ENCODE measurements around the gene ABHD17A. TPM values are rescaled to one million over a fixed set of nuclear protein-coding genes. Genes with fewer than 3 reads are reported as not detected.

The ABHD17A gene
- total RNA-seq, 1 donor from 2014 or later = 61.1 TPM

GRCh38 chr19:1846517-1847204, 38.6 kb downstream of the ABHD17A start:
- intact Hi-C loops (cut with DNase I) = no loop called here
- DNase-seq (ENCODE audit: low spot score) = no peak

DNA sequence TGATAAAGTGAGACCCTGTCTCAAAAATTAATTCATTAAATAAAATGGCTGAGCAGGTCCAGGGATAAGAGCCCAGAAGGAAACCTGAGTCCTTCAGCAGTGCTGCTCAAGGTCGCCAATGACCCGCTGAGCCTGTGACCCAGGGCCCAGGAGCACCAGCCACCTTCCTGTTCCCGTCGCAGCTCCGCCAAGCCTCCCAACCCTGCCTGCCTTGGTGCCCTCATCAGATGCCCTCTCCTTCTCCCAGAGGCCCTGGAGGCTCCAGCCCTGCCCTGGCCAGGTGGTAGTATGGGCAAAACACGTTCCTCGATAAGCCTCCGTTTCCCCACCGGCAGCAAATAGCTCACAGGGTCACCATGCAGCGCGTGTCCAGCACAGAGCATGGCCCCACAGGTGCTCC, 39.7 kb downstream of the ABHD17A start:
- intact Hi-C loops (cut with DNase I) = no loop called here
- no peak for DNase-seq (ENCODE audit: low spot score)

DNA sequence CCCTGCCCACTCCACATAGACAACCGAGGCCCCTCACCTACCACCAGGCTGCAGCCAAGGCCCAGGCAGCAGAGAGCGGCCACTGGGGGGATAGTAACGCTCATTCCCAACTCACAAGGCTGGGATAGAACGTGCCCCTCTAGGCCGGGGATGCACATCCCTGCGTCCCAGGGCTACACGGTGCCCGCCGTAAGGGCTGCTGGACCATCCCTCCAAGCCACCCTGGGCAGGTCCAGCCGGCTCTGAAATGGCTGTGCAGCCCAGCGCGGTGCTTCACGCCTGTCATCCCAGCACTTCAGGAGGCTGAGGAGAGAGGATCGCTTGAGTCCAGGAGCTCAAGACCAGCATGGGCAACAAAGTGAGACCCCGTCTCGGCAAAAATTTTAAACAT, 40.2 kb downstream of the ABHD17A start:
- DNase-seq (ENCODE audit: low spot score) = no peak
- intact Hi-C loops (cut with DNase I) = no loop called here

- intact Hi-C loops (cut with DNase I) = no loop called here
- DNase-seq (ENCODE audit: low spot score) = no peak
Observed at GRCh38 chr19:1844513-1845124, 40.7 kb downstream of the ABHD17A start.

DNA sequence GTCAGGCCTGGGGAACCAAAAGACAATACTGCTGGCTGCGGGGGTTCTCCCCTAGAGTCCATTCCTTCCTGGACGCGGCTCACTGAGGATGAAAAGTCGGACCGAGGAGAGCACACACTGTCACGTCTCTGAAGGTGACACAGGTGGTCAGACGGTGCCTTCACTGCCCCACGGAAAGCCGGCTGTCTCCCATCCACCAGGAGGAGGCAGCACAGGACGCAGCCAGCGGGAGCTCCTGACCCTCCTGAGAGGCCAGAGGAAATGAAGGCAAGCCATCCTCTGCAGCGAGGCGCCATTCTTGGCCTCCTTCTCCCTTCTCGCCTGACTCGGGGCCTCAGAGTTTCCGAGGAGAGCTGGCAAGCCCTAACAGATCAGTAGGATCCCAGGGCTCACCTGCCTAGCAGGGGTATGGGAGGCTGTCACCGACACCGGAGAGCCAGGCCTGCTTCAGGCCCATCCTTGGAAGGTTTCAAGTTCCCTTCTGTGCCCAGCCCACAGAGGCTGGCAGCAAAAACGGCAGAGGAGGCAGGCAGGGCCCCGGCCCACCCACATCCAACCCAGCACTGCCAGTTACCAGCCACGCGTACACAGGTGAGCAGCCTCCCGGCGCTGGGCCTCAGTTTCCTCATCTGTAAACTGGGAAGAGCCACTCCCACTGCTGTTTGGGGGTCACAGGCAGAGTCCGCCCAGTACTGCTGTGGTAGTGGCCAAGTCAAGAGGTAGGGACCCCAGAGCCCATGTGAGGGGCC, 41.5 kb downstream of the ABHD17A start:
- intact Hi-C loops (cut with DNase I) = no loop called here

GRCh38 chr19:1843116-1843515, 42.2 kb downstream of the ABHD17A start:
- intact Hi-C loops (cut with DNase I) = no loop called here
- DNase-seq (ENCODE audit: low spot score) = no peak

More for the DNA sequence above, 41.5 kb downstream of the ABHD17A start:
- DNase-seq (ENCODE audit: low spot score) = no peak

DNA sequence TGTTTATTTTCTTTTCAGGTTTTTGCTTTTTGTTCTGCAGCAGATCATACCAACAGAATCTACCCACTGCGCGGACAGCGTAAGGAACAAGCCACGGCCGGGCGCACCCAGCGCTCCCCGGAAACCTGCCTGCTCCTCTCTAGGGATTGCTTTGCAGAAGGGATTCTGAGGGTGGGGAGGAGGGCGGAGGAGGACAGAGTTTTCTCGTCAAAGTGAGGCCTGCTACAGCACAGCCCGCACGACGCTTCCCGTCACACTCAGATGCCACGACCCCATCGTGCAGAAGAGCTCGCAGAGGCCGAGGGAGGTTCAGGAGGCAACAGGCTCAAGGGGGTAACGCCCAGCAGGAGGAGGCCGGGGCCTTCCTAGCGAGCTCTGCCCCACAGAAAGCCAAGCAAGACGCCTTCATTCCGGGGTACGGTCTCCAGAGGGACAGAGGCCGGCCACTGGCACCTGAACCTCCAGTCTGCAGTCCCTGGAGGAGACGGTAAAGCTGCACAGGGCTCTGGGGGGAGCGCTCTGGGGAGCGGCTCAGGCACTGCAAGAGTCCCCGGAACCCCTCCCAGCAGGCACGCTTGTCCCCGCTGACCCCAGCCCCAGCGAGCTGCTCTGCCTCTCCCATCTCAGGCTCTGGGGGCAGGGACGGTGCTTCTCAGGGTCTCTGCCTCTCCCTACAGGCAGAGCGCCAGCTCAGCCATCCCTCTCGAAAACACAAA, 43.9 kb downstream of the ABHD17A start:
- DNase-seq (ENCODE audit: low spot score) = no peak
- intact Hi-C loops (cut with DNase I) = no loop called here

- DNase-seq (ENCODE audit: low spot score) = no peak
- intact Hi-C loops (cut with DNase I) = no loop called here
Observed at GRCh38 chr19:1840541-1841115, 44.7 kb downstream of the ABHD17A start.

- intact Hi-C loops (cut with DNase I) = no loop called here
- no peak for DNase-seq (ENCODE audit: low spot score)
Observed at GRCh38 chr19:1839658-1840540, 45.4 kb downstream of the ABHD17A start.

- no peak for DNase-seq (ENCODE audit: low spot score)
- intact Hi-C loops (cut with DNase I) = no loop called here
Observed at GRCh38 chr19:1837625-1838105, 47.6 kb downstream of the ABHD17A start.

DNA sequence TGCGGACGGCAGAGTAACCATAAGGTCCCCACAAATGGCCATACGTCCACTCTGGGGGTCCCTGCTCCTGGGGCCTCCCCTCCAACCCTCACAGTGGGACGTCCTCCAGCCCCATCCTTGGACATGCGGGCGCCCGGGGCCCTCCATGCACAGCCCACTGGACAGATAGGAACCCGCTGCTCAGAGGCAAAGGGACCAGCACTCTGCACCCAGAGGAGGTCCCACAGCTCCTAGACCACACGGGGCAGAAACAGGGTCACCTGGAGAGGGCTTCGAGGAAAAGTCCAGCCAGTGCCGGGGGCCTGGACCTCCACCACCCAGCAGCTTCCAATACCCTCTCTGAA, 48.1 kb downstream of the ABHD17A start:
- no peak for DNase-seq (ENCODE audit: low spot score)
- intact Hi-C loops (cut with DNase I) = no loop called here

GRCh38 chr19:1836458-1837221, 48.7 kb downstream of the ABHD17A start:
- intact Hi-C loops (cut with DNase I) = no loop called here
- DNase-seq (ENCODE audit: low spot score) = no peak

DNA sequence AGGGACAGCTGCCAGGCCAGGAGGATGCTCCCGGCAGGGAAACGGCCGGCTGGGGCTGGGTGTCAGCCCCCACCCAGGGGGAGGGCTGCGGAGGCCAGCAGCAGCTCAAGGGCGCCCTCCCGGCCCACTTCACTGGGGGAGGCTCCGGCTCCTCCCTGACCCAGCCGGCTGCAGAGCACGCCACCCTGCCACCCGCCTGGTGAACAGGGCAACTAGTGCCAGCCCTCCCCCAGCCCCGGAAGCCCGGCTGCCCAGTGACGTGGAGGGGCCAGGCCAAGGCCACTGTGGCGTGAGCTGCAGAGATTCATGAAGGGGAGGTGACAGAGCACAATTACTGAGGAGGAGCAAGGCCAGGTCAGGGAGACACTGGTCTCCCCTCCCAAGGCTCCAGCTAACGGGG, 51.8 kb downstream of the ABHD17A start:
- intact Hi-C loops (cut with DNase I) = no loop called here
- no peak for DNase-seq (ENCODE audit: low spot score)

DNA sequence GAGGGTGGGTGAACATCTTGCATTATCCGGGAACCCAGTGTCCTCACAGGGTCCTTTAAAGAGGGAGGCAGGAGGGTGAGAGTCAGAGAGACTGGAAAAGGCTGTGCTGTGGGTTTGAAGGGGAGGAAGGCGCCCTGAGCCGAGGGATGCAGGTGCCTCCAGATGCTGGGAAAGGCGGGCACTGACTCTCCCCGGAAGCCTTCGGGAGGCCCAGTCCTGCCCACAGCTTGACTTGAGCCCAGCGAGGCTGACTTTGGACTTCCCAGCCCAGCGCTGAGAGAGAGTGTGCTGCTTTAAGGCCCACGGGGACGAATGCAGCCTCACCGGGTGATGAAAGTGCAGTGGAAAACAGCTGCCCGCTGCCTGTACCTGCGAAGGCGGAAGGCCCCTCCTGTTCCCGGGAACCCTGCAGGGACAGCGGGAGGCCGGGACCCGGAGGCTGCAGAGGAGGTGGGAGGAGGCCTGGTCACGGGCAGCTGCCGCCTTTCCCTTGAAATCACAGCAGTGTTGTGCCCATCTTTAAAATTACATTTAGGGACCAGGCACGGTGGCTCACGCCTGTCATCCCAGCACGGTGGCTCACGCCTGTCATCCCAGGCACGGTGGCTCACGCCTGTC, 53.1 kb downstream of the ABHD17A start:
- intact Hi-C loops (cut with DNase I) = no loop called here
- no peak for DNase-seq (ENCODE audit: low spot score)

DNA sequence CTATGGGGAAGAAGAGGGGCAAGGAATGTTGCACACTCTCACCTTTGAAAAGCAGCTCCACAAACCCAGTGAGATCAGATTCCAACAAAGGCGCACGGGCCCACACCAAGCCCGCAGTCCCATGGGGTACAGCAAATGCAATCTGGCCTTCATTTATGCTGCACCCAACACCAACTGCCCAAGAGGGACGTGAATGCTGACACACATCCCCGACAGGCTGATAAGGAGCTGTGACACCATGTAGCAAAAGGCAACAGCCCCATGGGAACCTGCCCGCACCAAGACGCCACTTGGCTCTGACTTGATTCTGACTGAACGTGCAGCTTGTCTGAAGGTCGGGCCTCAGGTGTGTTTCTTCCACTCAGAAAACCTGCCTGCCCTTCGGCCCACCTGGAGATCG, 54.3 kb downstream of the ABHD17A start:
- intact Hi-C loops (cut with DNase I) = no loop called here
- no peak for DNase-seq (ENCODE audit: low spot score)

DNA sequence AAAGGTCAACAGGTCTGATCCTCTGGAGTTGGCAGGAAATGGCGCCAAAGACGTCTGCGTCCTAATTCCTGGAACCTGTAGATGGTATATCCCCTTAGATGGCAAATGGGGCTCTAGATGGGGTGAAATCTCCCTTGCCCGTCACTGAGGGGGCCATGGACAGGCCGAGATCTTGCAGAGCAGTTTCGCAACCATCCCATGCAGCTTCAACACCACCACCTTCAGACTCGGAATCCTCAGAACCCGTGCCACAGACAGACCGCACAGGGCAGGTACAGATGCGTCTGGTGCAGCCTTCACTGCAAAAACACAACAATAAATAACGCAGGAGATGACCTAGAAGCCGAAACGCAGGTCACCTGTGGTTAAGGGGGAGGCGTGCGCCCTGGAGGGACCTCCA, 54.7 kb downstream of the ABHD17A start:
- DNase-seq (ENCODE audit: low spot score) = no peak
- intact Hi-C loops (cut with DNase I) = no loop called here

DNA sequence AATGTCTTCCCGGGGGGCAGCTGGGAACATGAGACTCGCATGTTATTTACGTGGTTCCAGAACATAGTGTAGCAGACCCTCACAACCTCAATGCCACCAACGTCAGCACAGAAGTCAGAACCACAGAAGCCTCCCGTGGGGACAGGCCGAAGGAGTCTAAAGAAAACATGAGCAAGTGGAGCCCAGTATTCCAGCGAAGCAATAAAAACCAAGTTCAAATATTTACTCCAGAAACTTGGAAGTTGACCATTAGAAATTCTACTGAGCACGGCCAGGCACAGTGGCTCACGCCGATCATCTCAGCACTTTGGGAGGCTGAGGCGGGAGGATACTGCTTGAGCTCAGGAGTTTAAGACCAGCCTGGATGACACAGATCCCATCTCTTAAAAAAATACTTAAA, 55.3 kb downstream of the ABHD17A start:
- DNase-seq (ENCODE audit: low spot score) = no peak
- intact Hi-C loops (cut with DNase I) = no loop called here

All from cardiac septum (tissue), 1 donor.